IPS-18a (cell line): ENCODE results near the gene OGDH.
"Not testable (repeated sequence)": the region's sequence is repeated elsewhere in the genome, so short reads cannot be mapped to it uniquely, and the experiment has no call there.

Experiments used
- H3K27ac ChIP-seq: one replicate; pipeline ENCODE4 v1.5.1; 2013; ENCODE audit warnings: low read length
- H3K27me3 ChIP-seq: one replicate; pipeline ENCODE4 v1.6.1; 2013; ENCODE audit warnings: mild to moderate bottlenecking, low read length; ENCODE audit not compliant: control insufficient read depth, insufficient read depth
- H3K36me3 ChIP-seq: one replicate; pipeline ENCODE4 v1.6.1; 2013; ENCODE audit warnings: low read depth, low read length; ENCODE audit not compliant: control insufficient read depth
- H3K4me1 ChIP-seq: one replicate; pipeline ENCODE4 v1.6.1; 2013; ENCODE audit warnings: low read depth, low read length; ENCODE audit not compliant: control insufficient read depth
- H3K4me3 ChIP-seq: one replicate; pipeline ENCODE4 v1.5.1; 2013; ENCODE audit warnings: low read length
- H3K9ac ChIP-seq: one replicate; pipeline ENCODE4 v1.6.1; 2013; ENCODE audit warnings: mild to moderate bottlenecking, low read length, moderate library complexity
- H3K9me3 ChIP-seq: one replicate; pipeline ENCODE4 v1.6.1; 2013; ENCODE audit warnings: low read depth, low read length; ENCODE audit not compliant: control insufficient read depth

Gene OGDH

DNA sequence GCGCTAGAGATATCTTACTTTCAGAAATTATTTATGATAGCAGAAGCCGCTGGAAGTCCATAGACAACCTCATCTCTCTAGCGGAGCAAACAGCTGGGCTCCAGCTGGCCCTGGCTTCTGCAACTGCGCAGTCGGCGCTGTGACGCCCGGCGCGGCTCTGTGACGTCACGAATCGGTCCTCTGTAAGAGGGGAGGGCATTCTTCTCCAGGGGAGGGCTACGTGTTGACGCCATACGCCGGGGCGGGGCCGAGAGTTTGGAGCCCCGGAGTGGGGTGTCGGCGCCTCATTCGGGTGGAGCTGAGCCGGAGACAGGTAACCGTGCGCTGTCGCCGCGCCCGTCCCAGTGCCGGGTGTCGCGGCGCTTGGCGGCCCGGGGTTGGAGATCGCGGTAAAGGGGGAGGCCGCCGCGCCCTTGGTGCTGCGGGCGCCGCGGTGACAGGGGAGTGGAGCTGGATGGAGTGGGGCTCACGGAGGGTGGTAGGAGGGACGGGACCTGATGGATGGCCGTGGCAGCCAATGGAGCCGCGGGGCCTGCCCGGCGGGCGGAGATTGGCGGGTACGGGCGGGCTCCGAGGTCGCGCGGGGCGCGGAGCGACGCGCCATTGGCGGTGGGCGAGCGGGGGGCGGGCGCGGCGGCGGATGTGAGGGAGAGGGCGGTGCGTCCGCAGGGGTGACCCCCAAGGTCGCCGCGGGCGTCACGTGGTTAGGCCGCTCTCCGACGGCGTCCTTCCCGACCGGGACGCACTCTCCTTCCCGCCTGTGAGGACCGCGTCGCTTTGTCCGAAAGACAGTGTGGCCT, at the start of gene OGDH:
Gene OGDH, plus strand, starts transcription at position 287 of the 800 bp plus-strand sequence. CDS start 17,717 bp downstream, outside the sequence.
- Histone ChIP-seq H3K9ac (peak within 1 kb of the TSS; percentile 92), H3K4me3 (peak within 1 kb of the TSS; percentile 83), H3K9me3 (no peaks in the 10 kb centered on the region), H3K27me3 (no peaks in the 10 kb centered on the region), H3K4me1 (peaks cover 6% of the 10 kb centered on the region), H3K27ac (peak within 1 kb of the TSS; percentile 90), H3K36me3 (no peaks in the 10 kb centered on the region)

DNA sequence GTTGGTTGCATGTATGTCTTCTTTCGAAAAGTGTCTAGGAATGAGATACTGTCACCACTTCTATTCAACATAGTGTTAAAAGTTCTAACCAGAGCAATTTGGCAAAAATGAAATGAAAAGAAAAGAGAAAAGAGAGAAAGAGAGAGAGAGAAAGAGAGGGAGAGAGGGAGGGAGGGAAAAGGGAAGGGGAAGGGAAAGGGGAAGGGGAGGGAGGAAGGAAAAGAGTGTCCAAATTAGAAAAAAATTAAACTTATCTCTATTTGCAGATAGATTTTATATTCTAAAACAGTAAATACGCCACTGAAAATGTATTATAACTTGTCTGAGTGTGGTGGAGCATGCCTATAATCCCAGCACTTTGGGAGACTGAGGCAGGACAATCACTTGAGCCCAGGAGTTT, 48.9 kb upstream of the OGDH start:
- Histone ChIP-seq H3K36me3 (no peaks in the 10 kb centered on the region), H3K27ac (no peak overlapping the region), H3K27me3 (no peaks in the 10 kb centered on the region)

DNA sequence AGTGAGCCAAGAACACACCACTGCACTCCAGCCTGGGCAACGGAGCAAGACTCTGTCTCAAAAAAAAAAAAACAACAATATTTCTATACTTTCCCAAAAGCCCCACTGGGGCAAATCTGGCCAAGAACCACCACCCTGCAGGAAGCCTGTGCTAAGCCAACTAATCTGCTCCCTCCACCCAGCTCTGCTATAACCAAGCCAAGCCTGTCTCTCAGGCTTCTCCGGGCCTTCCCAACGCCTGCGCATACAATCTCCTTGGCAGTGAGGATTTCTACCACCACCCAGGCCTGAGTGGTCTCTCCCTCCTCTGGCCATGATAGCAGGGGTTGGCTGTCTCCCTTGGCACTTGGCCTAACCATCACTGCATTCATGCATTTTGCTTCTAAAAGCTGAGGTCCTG, 46.9 kb upstream of the OGDH start:
- H3K27me3 ChIP-seq = no peaks in the 10 kb centered on the region
- H3K9me3 ChIP-seq = no peaks in the 10 kb centered on the region
- no peak overlapping the region for H3K4me3 ChIP-seq
- H3K36me3 ChIP-seq = peaks cover 5% of the 10 kb centered on the region
- no peak overlapping the region for H3K9ac ChIP-seq
- H3K27ac ChIP-seq = no peak overlapping the region
- no peaks in the 10 kb centered on the region for H3K4me1 ChIP-seq

More for the DNA sequence above, 48.9 kb upstream of the OGDH start:
- Histone ChIP-seq H3K9me3 (no peaks in the 10 kb centered on the region), H3K4me1 (no peaks in the 10 kb centered on the region), H3K9ac (no peak overlapping the region), H3K4me3 (no peak overlapping the region)

DNA sequence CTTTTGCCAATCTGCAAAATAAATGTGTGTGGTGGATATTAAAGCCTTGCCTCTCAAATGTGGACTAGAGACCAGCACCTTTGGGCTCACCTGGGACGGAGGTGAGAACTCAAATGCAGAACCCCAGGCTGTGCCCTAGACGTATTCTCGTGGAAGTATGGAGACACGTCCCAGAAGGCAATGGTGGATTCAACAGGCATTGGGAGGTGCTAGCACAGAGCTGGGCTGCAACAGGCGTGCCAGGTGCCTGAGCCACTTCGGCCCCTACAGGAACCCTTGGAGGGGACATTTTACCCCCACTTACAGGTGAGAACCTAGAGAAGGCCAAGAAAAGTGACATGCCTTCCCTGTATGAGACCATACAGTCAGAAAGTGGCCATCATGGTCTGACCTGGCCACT, 44.9 kb upstream of the OGDH start:
- no peaks in the 10 kb centered on the region for H3K4me1 ChIP-seq

DNA sequence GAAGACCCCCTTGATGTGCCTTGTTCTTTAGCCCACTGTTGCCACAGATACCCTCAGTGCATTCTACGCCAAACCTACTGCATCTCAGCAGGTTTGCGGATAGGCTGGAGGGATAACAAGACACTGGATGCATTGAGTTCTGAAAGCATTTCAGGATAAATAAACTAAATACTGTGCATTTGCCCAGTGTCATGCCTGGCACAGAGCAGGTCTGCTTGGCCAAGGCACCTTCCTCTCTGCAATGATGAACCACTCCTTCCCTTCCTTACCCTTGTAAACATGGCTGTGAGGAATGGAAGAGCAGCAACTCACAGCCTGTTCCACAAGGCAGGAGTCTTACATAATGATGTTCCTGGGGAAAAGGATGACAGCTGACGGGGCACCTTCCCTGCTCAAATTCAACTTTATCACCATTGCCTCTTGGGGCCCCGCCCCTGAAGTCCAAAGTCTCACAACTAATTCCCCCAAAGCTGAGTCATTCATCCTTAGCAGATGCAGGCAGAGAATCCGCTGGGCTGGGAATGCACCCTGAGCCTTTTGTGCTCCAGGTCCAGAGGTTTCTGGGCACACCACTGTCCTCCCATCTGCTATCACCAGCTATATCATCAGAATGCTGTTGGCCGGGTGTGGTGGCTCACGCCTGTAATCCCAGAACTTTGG, 44.3 kb upstream of the OGDH start:
- Histone ChIP-seq H3K9me3 (no peaks in the 10 kb centered on the region), H3K4me1 (no peaks in the 10 kb centered on the region), H3K27ac (no peak overlapping the region), H3K9ac (no peak overlapping the region), H3K4me3 (no peak overlapping the region), H3K36me3 (peaks cover 27% of the 10 kb centered on the region), H3K27me3 (no peaks in the 10 kb centered on the region)

More for the DNA sequence above, 44.9 kb upstream of the OGDH start:
- H3K4me3 ChIP-seq = no peak overlapping the region
- H3K9me3 ChIP-seq = no peaks in the 10 kb centered on the region
- H3K36me3 ChIP-seq = peaks cover 22% of the 10 kb centered on the region
- no peak overlapping the region for H3K9ac ChIP-seq
- H3K27me3 ChIP-seq = no peaks in the 10 kb centered on the region
- no peak overlapping the region for H3K27ac ChIP-seq

DNA sequence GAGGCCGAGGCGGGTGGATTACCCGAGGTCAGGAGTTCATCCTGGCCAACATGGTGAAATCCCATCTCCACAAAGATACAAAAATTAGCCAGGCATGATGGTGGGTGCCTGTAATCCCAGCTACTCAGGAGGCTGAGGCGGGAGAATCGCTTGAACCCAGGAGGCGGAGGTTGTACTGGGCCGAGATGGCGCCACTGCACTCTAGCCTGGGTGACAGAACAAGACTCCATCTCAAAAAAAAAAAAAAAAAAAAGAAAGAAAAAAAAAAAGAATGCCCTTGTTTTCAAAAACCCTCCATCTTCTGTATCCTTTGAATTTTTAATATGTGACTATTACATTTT, 43.8 kb upstream of the OGDH start:
- H3K27ac ChIP-seq, H3K9ac ChIP-seq: not testable (repeated sequence)
- peaks cover 32% of the 10 kb centered on the region for H3K36me3 ChIP-seq

DNA sequence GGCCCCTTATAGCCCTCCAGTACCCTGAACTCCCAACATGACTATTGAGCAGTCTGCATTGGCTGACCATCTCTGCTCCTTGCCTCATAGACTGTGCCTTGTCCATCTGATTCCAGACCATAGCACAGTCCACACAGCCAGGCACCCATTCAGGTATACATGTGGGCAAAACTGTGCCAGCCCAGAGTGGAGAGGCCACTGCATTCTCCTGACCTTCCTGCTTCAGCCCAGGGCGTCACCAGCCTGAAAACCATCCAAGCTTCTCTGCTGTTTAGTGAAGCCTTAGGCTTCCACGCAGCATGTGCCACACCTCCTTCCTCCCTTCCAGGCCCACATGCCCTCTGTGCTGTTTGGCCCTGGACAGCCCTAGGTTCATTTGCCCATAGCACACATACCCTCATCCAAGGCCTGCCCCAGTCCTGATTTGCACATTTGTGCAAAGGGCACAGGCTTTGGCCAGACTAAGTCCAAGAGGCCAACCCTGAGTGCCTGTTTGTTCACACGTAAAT, 43.2 kb upstream of the OGDH start:
- H3K9ac ChIP-seq = no peak overlapping the region
- H3K27ac ChIP-seq = no peak overlapping the region

More for the DNA sequence above, 43.8 kb upstream of the OGDH start:
- H3K4me3 ChIP-seq, H3K9me3 ChIP-seq, H3K27me3 ChIP-seq, H3K4me1 ChIP-seq: not testable (repeated sequence)

DNA sequence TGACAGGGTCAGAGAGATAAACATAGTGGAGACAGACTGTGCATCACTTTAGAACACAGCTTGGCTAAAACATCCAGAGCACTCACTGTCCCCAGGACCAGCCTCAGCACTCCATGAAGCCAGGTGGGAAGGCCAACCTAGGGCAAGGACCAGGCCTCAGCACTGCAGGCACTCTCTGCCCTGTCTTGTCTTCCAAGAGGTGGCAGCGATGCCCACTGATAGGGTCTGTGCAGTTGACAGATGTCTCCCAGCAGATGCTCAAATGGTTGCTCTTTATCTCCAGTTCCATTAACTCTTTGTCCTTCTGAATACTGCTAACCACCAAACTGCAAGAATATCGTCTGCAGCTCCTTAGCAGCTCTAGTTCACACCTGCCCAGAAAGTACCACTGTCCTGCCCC, 41.8 kb upstream of the OGDH start:
- Histone ChIP-seq H3K36me3 (peaks cover 52% of the 10 kb centered on the region), H3K27ac (no peak overlapping the region), H3K27me3 (no peaks in the 10 kb centered on the region), H3K4me1 (no peaks in the 10 kb centered on the region), H3K4me3 (no peak overlapping the region), H3K9me3 (no peaks in the 10 kb centered on the region), H3K9ac (no peak overlapping the region)

More for the DNA sequence above, 43.2 kb upstream of the OGDH start:
- Histone ChIP-seq H3K36me3 (peaks cover 39% of the 10 kb centered on the region), H3K4me1 (no peaks in the 10 kb centered on the region), H3K4me3 (no peak overlapping the region), H3K27me3 (no peaks in the 10 kb centered on the region), H3K9me3 (no peaks in the 10 kb centered on the region)

DNA sequence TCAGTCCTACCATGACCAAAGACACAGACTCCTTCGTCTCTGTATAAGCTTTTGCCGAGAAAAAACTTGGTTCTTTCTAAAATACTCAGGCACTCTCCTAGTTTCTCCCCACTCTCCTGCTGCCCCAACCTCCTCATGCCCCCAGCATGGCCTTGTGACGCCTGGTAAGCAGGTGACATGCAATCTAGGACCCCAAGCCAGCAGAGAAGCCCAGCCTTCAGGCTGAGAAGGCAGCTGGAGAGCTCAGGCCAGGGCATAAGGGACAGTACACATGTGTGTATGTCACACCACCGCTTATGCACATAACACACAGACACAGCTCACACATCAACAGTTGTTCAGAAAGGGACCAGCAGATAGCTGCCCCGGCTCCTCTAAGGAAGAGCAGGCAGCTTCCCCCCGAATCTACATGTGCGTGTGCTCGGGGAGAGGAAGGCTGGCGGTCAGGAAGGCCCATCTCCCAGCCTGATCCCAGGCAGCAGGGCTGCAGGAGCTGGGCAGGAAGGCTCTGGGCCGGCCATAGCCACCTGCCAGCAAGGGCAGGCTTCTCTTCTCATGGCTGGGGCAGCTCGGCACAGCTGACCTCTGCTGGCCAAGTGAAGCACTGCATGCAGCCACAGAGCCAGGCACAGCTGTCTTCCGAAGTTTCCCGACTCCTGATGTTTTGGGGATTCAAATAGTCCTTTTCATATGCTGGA, 41.2 kb upstream of the OGDH start:
- H3K36me3 ChIP-seq = peaks cover 59% of the 10 kb centered on the region
- H3K27ac ChIP-seq = no peak overlapping the region
- no peaks in the 10 kb centered on the region for H3K9me3 ChIP-seq
- no peak overlapping the region for H3K4me3 ChIP-seq
- H3K27me3 ChIP-seq = no peaks in the 10 kb centered on the region
- no peaks in the 10 kb centered on the region for H3K4me1 ChIP-seq
- no peak overlapping the region for H3K9ac ChIP-seq

DNA sequence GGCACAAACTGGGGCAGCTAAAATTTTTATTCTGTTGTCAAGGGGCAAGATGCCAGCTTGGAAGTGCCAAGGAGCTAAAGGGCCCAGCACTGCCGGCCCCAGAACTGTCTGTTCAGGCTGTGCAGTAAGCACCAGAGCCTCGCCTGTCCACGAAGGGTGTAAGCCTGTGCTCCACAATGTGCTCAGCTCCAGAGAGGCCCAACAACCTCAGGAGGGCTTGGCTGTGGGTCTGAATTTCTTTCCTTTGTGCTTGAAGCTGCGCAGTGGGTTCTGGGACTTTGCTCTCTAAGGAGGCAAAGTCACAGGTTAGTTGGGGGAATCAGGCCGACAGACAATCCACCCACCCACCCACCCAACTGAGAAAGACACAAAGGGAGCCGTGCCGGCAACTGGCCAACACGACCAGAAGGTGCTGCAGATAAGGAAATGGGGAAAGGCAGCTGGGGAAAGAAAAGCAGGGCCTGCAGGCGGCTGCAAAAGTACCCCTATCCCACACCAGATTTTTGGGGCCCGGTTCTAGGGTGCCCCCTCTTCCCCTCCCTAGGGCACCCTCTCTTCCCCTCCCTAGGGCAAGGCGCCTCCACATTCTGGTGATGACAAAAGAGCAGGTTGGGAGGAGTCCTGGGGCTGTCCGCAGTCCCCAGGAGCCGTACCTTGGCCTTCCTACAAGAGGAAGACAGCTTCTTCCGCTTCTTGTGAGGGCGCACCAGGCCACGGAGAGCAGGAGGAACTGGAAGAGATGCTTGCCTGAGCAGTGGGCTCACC, 40.5 kb upstream of the OGDH start:
- peaks cover 66% of the 10 kb centered on the region for H3K36me3 ChIP-seq
- H3K4me3 ChIP-seq = no peak overlapping the region
- no peak overlapping the region for H3K27ac ChIP-seq

DNA sequence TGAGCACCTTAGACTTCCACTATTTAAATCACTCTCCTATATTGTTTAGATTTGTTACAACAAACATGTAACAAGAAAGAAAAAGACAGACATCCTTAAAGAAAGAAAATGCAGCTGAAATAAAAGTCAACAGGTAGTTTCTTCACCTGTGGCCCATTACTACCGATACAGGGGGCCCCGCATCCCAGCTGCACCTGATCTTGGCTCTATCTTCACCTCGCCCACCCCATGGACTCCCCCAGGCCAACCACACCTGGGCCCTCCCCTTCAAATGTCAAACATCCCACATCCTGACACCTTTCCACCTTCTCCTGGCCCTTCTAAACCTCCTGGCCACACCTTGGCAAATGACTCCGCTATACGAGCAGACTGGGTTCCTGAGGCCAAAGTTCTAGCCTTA, 39.7 kb upstream of the OGDH start:
- H3K36me3 ChIP-seq = peaks cover 73% of the 10 kb centered on the region
- no peak overlapping the region for H3K9ac ChIP-seq
- H3K9me3 ChIP-seq = no peaks in the 10 kb centered on the region
- no peaks in the 10 kb centered on the region for H3K27me3 ChIP-seq
- no peak overlapping the region for H3K27ac ChIP-seq
- no peaks in the 10 kb centered on the region for H3K4me1 ChIP-seq
- H3K4me3 ChIP-seq = no peak overlapping the region

More for the DNA sequence above, 40.5 kb upstream of the OGDH start:
- H3K9me3 ChIP-seq = no peaks in the 10 kb centered on the region
- no peak overlapping the region for H3K9ac ChIP-seq
- H3K4me1 ChIP-seq = no peaks in the 10 kb centered on the region
- H3K27me3 ChIP-seq = no peaks in the 10 kb centered on the region
